Activated CD4-positive, CD25-positive, alpha-beta regulatory T cell treated with anti-CD3 and anti-CD28 coated beads, Interleukin-2, amount 50 U/mL, for 72 hours (primary cell): ENCODE results near the gene C10orf53.
"Not testable (repeated sequence)": the region's sequence is repeated elsewhere in the genome, so short reads cannot be mapped to it uniquely, and the experiment has no call there.

Source experiments
- DNase-seq: peaks from one replicate; pipeline ENCODE4 v3.0.0; 2021

C10orf53 gene

DNA sequence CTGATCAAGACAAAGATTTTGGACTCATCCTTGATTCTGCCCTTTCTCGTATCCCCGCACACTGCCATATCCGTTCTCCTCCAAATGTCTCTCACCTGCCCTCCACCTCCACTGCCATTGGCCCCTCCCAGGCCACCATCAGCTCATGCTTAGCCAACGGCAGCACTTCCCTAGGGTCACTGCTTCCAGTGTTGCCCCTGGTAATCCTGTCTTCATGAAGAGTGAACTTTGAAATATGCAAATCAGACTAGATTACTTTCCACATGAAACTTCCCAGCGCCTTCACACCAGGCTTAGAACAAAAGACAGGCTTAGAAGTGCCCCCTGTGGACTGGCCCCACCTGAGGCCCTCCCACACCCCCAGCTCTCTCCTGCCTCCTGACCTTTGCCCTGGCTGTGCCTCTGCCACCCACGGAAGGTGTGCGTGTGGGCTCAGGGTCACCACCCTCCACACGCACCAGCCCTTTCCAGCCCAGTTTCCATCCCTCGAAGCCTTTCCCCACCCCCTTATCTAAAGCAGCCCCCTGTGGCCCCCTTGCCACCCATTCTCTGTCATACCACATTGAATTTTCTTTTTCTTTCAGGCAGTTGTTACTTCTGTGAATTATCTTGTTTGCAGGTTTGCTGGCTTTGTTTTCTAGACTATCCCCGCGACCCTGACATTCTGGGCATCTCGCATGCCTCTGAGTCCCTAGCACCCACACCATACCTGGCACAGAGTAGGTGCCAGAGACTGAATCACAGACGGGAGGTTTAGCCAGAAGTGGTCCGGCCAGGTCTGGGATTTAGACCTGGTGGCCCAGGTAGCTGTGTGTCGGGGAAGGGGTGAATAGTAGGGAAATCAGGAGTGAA is 26.8 kb upstream of the C10orf53 start:
- no peak for DNase-seq

GRCh38 chr10:49653273-49653929 is 26.1 kb upstream of the C10orf53 start:
- DNase-seq = no peak

GRCh38 chr10:49654036-49654693 is 25.3 kb upstream of the C10orf53 start:
- DNase-seq = no peak

GRCh38 chr10:49655099-49655498 is 24.4 kb upstream of the C10orf53 start:
- no peak for DNase-seq

- no peak for DNase-seq
Measured at GRCh38 chr10:49656845-49657493, 22.5 kb upstream of the C10orf53 start.

GRCh38 chr10:49657606-49658005 is 21.8 kb upstream of the C10orf53 start:
- DNase-seq = no peak

- DNase-seq = no peak
Measured at GRCh38 chr10:49661140-49661856, 18.2 kb upstream of the C10orf53 start.

DNA sequence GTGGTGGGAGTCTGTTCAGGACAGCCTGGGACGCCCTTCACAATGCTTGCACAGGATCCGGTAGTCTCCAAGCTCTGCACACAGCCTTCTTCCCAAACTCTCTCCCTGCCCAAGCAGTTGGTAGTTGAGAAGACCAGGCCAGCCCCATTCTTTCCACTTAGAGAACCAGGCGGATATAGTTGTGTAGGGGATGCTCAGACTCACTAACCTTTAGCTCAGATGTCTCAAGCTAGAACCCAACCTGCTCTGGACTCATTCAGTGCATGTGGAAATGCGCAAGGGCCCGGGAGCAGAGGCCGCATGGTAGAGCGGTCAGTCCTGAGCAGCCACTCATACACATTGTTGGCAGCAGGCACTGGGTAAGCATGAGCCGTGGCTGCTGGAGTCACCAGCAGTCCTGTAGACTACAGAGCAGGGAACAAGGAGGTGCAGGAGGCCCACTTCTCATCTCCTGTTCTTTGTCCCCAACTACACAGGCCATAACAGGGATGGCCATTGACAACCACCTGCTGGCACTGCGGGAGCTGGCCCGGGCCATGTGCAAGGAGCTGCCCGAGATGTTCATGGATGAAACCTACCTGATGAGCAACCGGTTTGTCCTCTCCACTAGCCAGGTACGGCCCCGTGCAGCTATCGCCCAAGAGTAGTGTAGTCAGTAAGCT is 17.2 kb upstream of the C10orf53 start:
- DNase-seq = no peak

GRCh38 chr10:49663596-49663995 is 15.9 kb upstream of the C10orf53 start:
- no peak for DNase-seq

GRCh38 chr10:49664006-49664841 is 15.2 kb upstream of the C10orf53 start:
- no peak for DNase-seq

DNA sequence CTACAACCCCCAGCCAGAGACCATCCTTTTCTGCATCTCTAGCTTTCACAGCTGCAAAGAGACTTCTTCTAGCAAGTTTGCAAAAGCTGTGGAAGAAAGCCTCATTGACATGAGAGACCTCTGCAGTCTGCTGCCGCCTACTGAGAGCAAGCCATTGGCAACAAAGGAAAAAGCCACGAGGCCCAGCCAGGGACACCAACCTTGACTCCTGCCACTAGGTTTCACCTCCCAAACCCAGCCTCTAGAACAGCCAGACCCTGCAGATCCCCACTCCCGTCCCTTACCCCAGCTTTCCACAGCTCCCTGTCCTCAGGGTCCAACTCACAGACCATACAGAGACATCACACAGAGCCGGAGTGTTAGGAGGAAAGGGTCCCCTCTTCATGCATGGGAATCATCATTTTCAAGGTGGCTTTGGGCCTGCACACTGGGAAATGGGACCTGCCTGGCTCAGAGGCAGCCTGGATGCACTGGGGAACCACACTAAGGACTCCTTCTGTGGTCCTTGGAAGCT is 14.6 kb upstream of the C10orf53 start:
- DNase-seq = no peak

DNA sequence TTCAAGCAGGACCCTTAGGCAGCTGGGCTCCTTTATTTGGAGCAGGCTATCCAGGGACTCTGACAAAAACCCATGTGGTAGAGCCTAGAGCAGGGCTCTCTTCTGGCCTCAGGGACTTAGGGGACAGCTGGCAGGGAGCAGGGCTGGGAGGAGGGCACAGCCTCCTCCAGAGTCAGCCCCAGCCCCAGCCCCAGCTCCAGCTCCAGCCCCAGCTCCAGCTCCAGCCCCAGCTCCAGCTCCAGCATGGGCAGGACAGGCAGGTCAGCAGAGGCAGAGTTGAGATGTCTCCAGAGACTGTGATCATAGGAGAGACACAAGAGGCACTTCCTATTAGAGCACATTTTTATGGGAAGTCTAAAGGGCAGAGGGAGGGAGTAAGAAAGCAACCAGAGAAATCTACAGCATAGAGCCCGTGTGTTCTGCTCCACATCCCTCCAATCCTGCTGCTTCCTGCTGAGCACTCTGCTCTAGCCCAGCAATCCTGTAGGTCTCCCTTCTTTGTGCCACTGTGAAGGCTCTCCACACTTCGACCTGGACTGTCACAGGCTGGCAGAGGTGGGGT is 13.3 kb upstream of the C10orf53 start:
- DNase-seq = no peak

DNA sequence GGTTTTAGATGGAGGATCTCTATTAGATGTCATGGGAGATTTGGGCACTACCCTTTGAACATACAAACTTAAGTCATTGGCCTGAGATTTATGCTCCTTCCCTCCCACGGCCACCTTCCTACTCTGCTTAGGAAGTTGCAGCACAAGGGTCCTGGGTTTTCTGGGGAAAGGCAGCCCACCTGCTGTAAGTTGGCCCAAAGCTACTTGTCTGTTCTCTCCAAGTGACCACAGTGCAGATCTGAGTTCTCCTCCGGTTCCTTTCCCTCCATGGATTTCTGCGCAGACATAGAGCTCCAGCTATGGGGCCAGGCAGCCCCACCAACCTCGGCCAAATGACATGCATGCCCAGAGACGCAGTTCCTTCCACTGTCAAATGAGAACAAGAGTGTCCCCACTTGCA is 12.8 kb upstream of the C10orf53 start:
- no peak for DNase-seq

DNA sequence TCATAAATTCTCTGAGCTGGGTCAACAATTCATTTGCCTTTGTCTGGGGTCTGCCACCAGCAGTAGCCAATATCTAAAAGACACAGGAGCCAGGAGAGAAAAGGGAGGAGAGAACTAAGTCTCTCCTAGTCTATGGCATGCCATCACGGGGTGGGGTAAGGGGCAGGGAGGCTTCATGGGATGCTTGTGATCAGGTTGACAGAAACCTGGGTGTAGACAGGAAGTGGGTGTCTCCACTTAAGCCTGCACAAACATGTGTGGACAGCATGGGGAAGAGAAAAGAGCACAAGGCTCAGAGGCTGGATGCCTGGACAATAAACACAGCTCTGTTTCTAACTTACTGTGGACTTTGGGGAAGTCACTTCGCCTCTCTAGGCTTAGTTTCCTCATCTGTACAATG is 11.5 kb upstream of the C10orf53 start:
- DNase-seq = no peak

- no peak for DNase-seq
Measured at GRCh38 chr10:49668684-49669083, 10.8 kb upstream of the C10orf53 start.

GRCh38 chr10:49678827-49679479 is 498 bp upstream of the C10orf53 start:
- no peak for DNase-seq

- DNase-seq = not testable (repeated sequence)
Measured at GRCh38 chr10:49682449-49682848, 3.0 kb downstream of the C10orf53 start.

DNA sequence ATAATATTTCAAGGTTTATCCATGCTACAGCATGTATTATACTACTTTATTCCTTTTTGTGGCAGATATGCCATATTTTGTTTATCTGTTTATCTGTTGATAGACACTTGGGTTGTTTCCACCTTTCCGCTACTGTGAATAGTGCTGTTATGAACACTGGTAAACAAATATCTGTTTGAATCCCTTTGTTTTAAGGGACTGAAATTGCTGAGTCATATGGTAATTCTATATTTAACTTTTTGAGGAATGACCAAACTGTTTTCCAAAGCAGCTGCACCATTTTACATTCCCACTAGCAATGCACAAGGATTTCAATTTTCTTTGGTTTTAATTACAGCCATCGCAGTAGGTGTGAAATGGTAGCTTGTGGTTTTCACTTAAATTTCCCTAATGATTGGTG is 3.4 kb downstream of the C10orf53 start:
- DNase-seq = no peak

GRCh38 chr10:49686651-49687050 is 7.2 kb downstream of the C10orf53 start:
- no peak for DNase-seq

DNA sequence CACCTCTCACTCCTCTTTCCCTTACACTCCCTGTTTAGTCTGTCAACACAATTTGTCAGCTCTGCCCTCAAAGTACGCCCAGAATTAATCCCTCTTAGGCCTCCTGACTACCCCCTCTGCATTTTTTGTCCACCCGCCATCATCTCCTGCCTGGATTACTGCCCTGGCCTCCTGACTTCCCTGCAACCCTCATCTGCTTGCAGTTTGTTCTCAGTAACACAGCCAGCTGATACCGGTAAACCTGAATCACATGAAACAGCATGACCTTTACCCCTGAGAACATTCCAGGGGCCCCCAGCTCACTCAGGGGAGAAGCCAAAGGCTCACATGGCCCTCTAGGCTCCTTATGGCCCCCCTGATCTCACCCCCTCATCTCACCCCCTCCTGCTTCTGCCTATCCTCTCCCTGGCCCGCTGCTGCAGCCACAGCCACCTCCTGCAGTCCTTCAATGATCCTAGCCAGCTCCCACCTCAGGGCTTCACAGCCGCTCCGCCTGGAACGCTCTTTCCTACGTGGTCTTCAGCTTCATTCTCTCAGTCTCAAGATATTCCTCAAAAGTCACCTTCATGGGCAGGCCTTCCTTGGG is 8.9 kb downstream of the C10orf53 start:
- no peak for DNase-seq
